KMS-11 (cell line): ENCODE measurements around the gene NCF2.
A peak's percentile ranks its signal among the peaks of the same experiment; 100 is the strongest.

Experiments
- H2AFZ ChIP-seq: fragments of 200-600 bp; sonication (generic); 2 replicates; pipeline ENCODE4 v1.6.1; 2016; ENCODE audit warnings: antibody characterized with exemption, mixed run types, low read depth
- H3K27ac ChIP-seq: fragments of 200-600 bp; sonication (generic); 2 replicates; pipeline ENCODE4 v1.6.1; 2016; ENCODE audit warnings: mild to moderate bottlenecking, mixed run types
- H3K27me3 ChIP-seq: fragments of 200-600 bp; sonication (generic); 2 replicates; pipeline ENCODE4 v1.6.1; 2017; ENCODE audit warnings: mild to moderate bottlenecking, low read depth, mixed run types, moderate library complexity; ENCODE audit not compliant: insufficient read depth
- H3K36me3 ChIP-seq: fragments of 200-600 bp; sonication (generic); 2 replicates; pipeline ENCODE4 v1.6.1; 2017; ENCODE audit warnings: mild to moderate bottlenecking, mixed run types; ENCODE audit not compliant: insufficient read depth
- H3K4me1 ChIP-seq: fragments of 200-600 bp; sonication (generic); 2 replicates; pipeline ENCODE4 v1.6.1; 2016; ENCODE audit warnings: mild to moderate bottlenecking, low read depth, mixed run types; ENCODE audit not compliant: poor library complexity, severe bottlenecking
- H3K4me2 ChIP-seq: fragments of 200-600 bp; sonication (generic); 2 replicates; pipeline ENCODE4 v1.7.0; 2016; ENCODE audit warnings: mild to moderate bottlenecking, mixed run types
- H3K4me3 ChIP-seq: fragments of 200-600 bp; sonication (generic); IDR thresholded peaks from 2 replicates; pipeline ENCODE4 v1.6.1; 2017; ENCODE audit warnings: low read depth, low read length, mixed read lengths; ENCODE audit not compliant: insufficient read depth
- H3K79me2 ChIP-seq: fragments of 200-600 bp; sonication (generic); 2 replicates; pipeline ENCODE4 v1.6.1; 2016; ENCODE audit warnings: low read depth, mixed run types; ENCODE audit not compliant: insufficient read depth
- H3K9ac ChIP-seq: fragments of 200-600 bp; sonication (generic); 2 replicates; pipeline ENCODE4 v1.6.1; 2016; ENCODE audit warnings: mild to moderate bottlenecking, mixed run types
- H4K20me1 ChIP-seq: fragments of 200-600 bp; sonication (generic); 2 replicates; pipeline ENCODE4 v1.6.1; 2016; ENCODE audit warnings: mild to moderate bottlenecking, mixed run types; ENCODE audit not compliant: insufficient read depth
- CTCF ChIP-seq: fragments of 200-600 bp; sonication (generic); conservative IDR thresholded peaks from 2 replicates; pipeline ENCODE4 v1.6.1; 2017; ENCODE audit warnings: low read depth, mild to moderate bottlenecking, antibody characterized with exemption, low read length, moderate library complexity, mixed read lengths

NCF2 gene

GRCh38 chr1:183546427-183546826, 43.8 kb downstream of the NCF2 start:
- no peak overlapping the region for H2AFZ ChIP-seq
- H3K79me2 ChIP-seq: no peaks in the 10 kb centered on the region
- no peak overlapping the region for H3K4me3 ChIP-seq
- H4K20me1 ChIP-seq: no peaks in the 10 kb centered on the region
- no peak overlapping the region for H3K9ac ChIP-seq
- H3K4me2 ChIP-seq: no peak overlapping the region
- peaks cover 41% of the 10 kb centered on the region; the same call in 1 of the 2 replicates for H3K36me3 ChIP-seq
- H3K27ac ChIP-seq: no peak overlapping the region
- TF ChIP-seq CTCF: no peak
- H3K4me1 ChIP-seq: no peaks in the 10 kb centered on the region
- H3K27me3 ChIP-seq: no peaks in the 10 kb centered on the region

- H4K20me1 ChIP-seq: no peaks in the 10 kb centered on the region
- no peak overlapping the region for H3K27ac ChIP-seq
- H3K4me2 ChIP-seq: no peak overlapping the region
- peaks cover 39% of the 10 kb centered on the region; the same call in 1 of the 2 replicates for H3K36me3 ChIP-seq
- H2AFZ ChIP-seq: no peak overlapping the region
- H3K4me1 ChIP-seq: no peaks in the 10 kb centered on the region
- no peak overlapping the region for H3K4me3 ChIP-seq
- TF ChIP-seq CTCF: no peak
- H3K27me3 ChIP-seq: no peaks in the 10 kb centered on the region
- H3K9ac ChIP-seq: no peak overlapping the region
- H3K79me2 ChIP-seq: no peaks in the 10 kb centered on the region
Observed at GRCh38 chr1:183544598-183545297, 45.5 kb downstream of the NCF2 start.

- Histone ChIP-seq H3K4me2 (no peak overlapping the region), H3K79me2 (no peaks in the 10 kb centered on the region)
Observed at GRCh38 chr1:183543619-183544204, 46.5 kb downstream of the NCF2 start.

GRCh38 chr1:183537405-183537804, 52.9 kb downstream of the NCF2 start:
- Histone ChIP-seq H3K4me2 (no peak overlapping the region), H2AFZ (no peak overlapping the region), H3K27ac (no peak overlapping the region), H4K20me1 (no peaks in the 10 kb centered on the region), H3K79me2 (no peaks in the 10 kb centered on the region), H3K4me3 (no peak overlapping the region), H3K9ac (no peak overlapping the region), H3K27me3 (no peaks in the 10 kb centered on the region), H3K4me1 (no peaks in the 10 kb centered on the region), H3K36me3 (peaks cover 28% of the 10 kb centered on the region; the same call in 1 of the 2 replicates)
- no peak for TF ChIP-seq CTCF

More at GRCh38 chr1:183543619-183544204, 46.5 kb downstream of the NCF2 start:
- Histone ChIP-seq H3K9ac (no peak overlapping the region), H3K4me3 (no peak overlapping the region), H3K27me3 (no peaks in the 10 kb centered on the region), H3K4me1 (no peaks in the 10 kb centered on the region), H2AFZ (no peak overlapping the region), H3K27ac (no peak overlapping the region), H4K20me1 (no peaks in the 10 kb centered on the region), H3K36me3 (peaks cover 36% of the 10 kb centered on the region; the same call in 1 of the 2 replicates)
- TF ChIP-seq CTCF: peak; percentile 84
